Measurements from ENCODE around the gene SPAG5. TPM values are rescaled to one million over a fixed set of nuclear protein-coding genes. Genes with fewer than 3 reads are reported as not detected.
A peak's percentile ranks its signal among the peaks of the same experiment; 100 is the strongest.

SPAG5 gene
- total RNA-seq, 1 donor from 2014 or later: 3.7 TPM

- FAIRE-seq: no peak
These were observed 24.3 kb downstream of the SPAG5 start for GRCh38 chr17:28574526-28574925.

GRCh38 chr17:28573966-28574480 is 24.8 kb downstream of the SPAG5 start:
- DNase-seq (ENCODE audit: low spot score in 2 of 2) (no peak), FAIRE-seq (no peak)

More at GRCh38 chr17:28574526-28574925, 24.3 kb downstream of the SPAG5 start:
- no peak for DNase-seq (ENCODE audit: low spot score in 2 of 2)

- FAIRE-seq (no peak), DNase-seq (ENCODE audit: low spot score in 2 of 2) (no peak)
These were observed 25.3 kb downstream of the SPAG5 start for GRCh38 chr17:28573521-28573920.

GRCh38 chr17:28573040-28573380 is 25.8 kb downstream of the SPAG5 start:
- FAIRE-seq (no peak), DNase-seq (ENCODE audit: low spot score in 2 of 2) (no peak)

- DNase-seq (ENCODE audit: low spot score in 2 of 2) (no peak), FAIRE-seq (no peak)
These were observed 26.4 kb downstream of the SPAG5 start for GRCh38 chr17:28572259-28573039.

GRCh38 chr17:28571361-28572122 is 27.3 kb downstream of the SPAG5 start, which contains the start of gene PIGS:
Gene PIGS, minus strand, starts transcription at chr17:28571524. Its CDS starts 28 bp downstream, at chr17:28571496.
- no peak for FAIRE-seq
- peak; percentile 85 to 97 for DNase-seq (ENCODE audit: low spot score in 2 of 2)

GRCh38 chr17:28570716-28571360 is 28.0 kb downstream of the SPAG5 start:
- no peak for FAIRE-seq

GRCh38 chr17:28569446-28569845 is 29.4 kb downstream of the SPAG5 start:
- no peak for DNase-seq (ENCODE audit: low spot score in 2 of 2)
- no peak for FAIRE-seq

More at GRCh38 chr17:28570716-28571360, 28.0 kb downstream of the SPAG5 start:
- peak in 1 of 2 donors; percentile 42 for DNase-seq (ENCODE audit: low spot score in 2 of 2)

GRCh38 chr17:28567604-28568003 is 31.2 kb downstream of the SPAG5 start:
- DNase-seq (ENCODE audit: low spot score in 2 of 2) (no peak), FAIRE-seq (no peak)

GRCh38 chr17:28563475-28563874 is 35.4 kb downstream of the SPAG5 start:
- no peak for FAIRE-seq
- no peak for DNase-seq (ENCODE audit: low spot score in 2 of 2)

- DNase-seq (ENCODE audit: low spot score in 2 of 2): no peak
- FAIRE-seq: no peak
These were observed 43.8 kb downstream of the SPAG5 start for GRCh38 chr17:28555022-28555421.

- FAIRE-seq (no peak), DNase-seq (ENCODE audit: low spot score in 2 of 2) (no peak)
These were observed 44.3 kb downstream of the SPAG5 start for GRCh38 chr17:28554565-28554964.

GRCh38 chr17:28553000-28553505 is 45.8 kb downstream of the SPAG5 start:
- FAIRE-seq (no peak), DNase-seq (ENCODE audit: low spot score in 2 of 2) (no peak)

GRCh38 chr17:28552176-28552999 is 46.4 kb downstream of the SPAG5 start, which contains the start of gene UNC119:
Gene UNC119, minus strand, starts transcription at chr17:28552624. Its CDS starts 67 bp downstream, at chr17:28552557.
- DNase-seq (ENCODE audit: low spot score in 2 of 2) (peak; percentile 81 to 92), FAIRE-seq (no peak)

- no peak for DNase-seq (ENCODE audit: low spot score in 2 of 2)
- FAIRE-seq: no peak
These were observed 47.2 kb downstream of the SPAG5 start for GRCh38 chr17:28551421-28552175.

- FAIRE-seq (no peak), DNase-seq (ENCODE audit: low spot score in 2 of 2) (no peak)
These were observed 48.0 kb downstream of the SPAG5 start for GRCh38 chr17:28550858-28551257.

GRCh38 chr17:28549236-28550132 is 49.3 kb downstream of the SPAG5 start:
- no peak for FAIRE-seq
- no peak for DNase-seq (ENCODE audit: low spot score in 2 of 2)
